HepG2 (cell line): ENCODE data around the gene SYNM. TPM values are rescaled to one million over a fixed set of nuclear protein-coding genes. Genes with fewer than 3 reads are reported as not detected.

Experiments used
- ATAC-seq: fragments of 200-7000 bp; cut with Tn5 transposase; 3 replicates; pipeline ENCODE4 v1.9.1; 2020; ENCODE audit warnings: mild to moderate bottlenecking, moderate library complexity
- BruUV-seq: library from RNA; stranded (reverse); fragments of 400-500 nt; replicated peaks from 2 replicates; lab custom pipeline; 2021; lab: Mats Ljungman, UMichigan
- CTCF ChIA-PET: fragments of 300-600 bp; formaldehyde crosslinking; extraction: SDS; loops from one replicate; lab custom pipeline; 2021; ENCODE audit warnings: low total read pairs, inconsistent platforms, low intra/inter-chr PET ratio; lab: Yijun Ruan, JAX
- POLR2A ChIA-PET: fragments of 350-600 bp; sonication (Branson Sonifier 250); formaldehyde crosslinking; loops from one replicate; lab custom pipeline; 2020; ENCODE audit warnings: antibody characterized with exemption, inconsistent platforms; lab: Yijun Ruan, JAX
- DNase-seq: peaks from one replicate; pipeline ENCODE4 v3.0.0-alpha.2; 2015; ENCODE audit warnings: low spot score
- FAIRE-seq: peaks from 3 replicates; lab custom pipeline; 2011; peaks lifted over from hg19 to GRCh38; lab: Jason Lieb, UNC
- H2AFZ ChIP-seq: one replicate; pipeline ENCODE4 v1.6.1; 2011; ENCODE audit warnings: low read length, inconsistent platforms
- H3K27ac ChIP-seq: fragments of 300-600 bp; 3 replicates; pipeline ENCODE4 v1.8.0; 2011; ENCODE audit warnings: mixed run types, mild to moderate bottlenecking, mixed read lengths, low read length, inconsistent platforms; ENCODE audit not compliant: insufficient read depth; ENCODE audit errors: extremely low read length
- H3K27me3 ChIP-seq, 2 experiments: fragments of 200-600 bp in 1 of 2; 2 replicates in 1 of 2; 3 replicates in 1 of 2; pipeline versions ENCODE4 v1.6.0 to v1.8.0; 2011; ENCODE audit warnings: low read length in 2 of 2, mild to moderate bottlenecking in 2 of 2, moderate library complexity in 2 of 2, inconsistent platforms in 1 of 2; ENCODE audit not compliant: insufficient read depth in 2 of 2, control insufficient read depth in 1 of 2
- H3K36me3 ChIP-seq, 2 experiments: fragments of 200-600 bp in 1 of 2; replicated peaks in 1 of 2; 2 replicates in 1 of 2; 3 replicates in 1 of 2; pipeline versions ENCODE4 v1.5.1 to v1.8.0; 2011; ENCODE audit warnings: low read length in 2 of 2, inconsistent platforms in 1 of 2; ENCODE audit not compliant: insufficient read depth in 2 of 2, control insufficient read depth in 1 of 2
- H3K4me1 ChIP-seq: 2 replicates; pipeline ENCODE4 v1.5.1; 2012; ENCODE audit warnings: low read length, inconsistent platforms; ENCODE audit not compliant: insufficient read depth
- H3K4me2 ChIP-seq: 2 replicates; pipeline ENCODE4 v1.6.0; 2011; ENCODE audit warnings: low read depth, low read length, inconsistent platforms
- H3K4me3 ChIP-seq, 3 experiments: fragments of 200-600 bp in 1 of 3; sonication (generic), shearing (Covaris generic) in 1 of 3; replicated peaks in 1 of 3; 2 replicates each; pipeline ENCODE4 v1.5.1; 2011 to 2016; ENCODE audit warnings: low read length in 3 of 3, inconsistent platforms in 2 of 3, low read depth in 2 of 3, mild to moderate bottlenecking in 2 of 3, control low read depth in 1 of 3, mixed read lengths in 1 of 3; ENCODE audit not compliant: insufficient read depth in 1 of 3
- H3K79me2 ChIP-seq: one replicate; pipeline ENCODE4 v1.6.1; 2011; ENCODE audit warnings: low read length, inconsistent platforms; ENCODE audit not compliant: insufficient read depth
- H3K9ac ChIP-seq: 2 replicates; pipeline ENCODE4 v1.6.0; 2011; ENCODE audit warnings: mild to moderate bottlenecking, low read depth, low read length, inconsistent platforms; ENCODE audit not compliant: insufficient read depth
- H3K9me3 ChIP-seq: 2 replicates; pipeline ENCODE4 v1.5.1; 2012; ENCODE audit warnings: mild to moderate bottlenecking, low read length
- H4K20me1 ChIP-seq: 2 replicates; pipeline ENCODE4 v1.6.0; 2011; ENCODE audit warnings: inconsistent platforms, mild to moderate bottlenecking, low read length, moderate library complexity; ENCODE audit not compliant: insufficient read depth
- ADNP ChIP-seq: sonication (generic); formaldehyde crosslinking; IDR thresholded peaks from 2 replicates; pipeline ENCODE4 v1.4.0; 2020; ENCODE audit warnings: missing genetic modification reagents
- ASH2L ChIP-seq: fragments of 300-600, 200-600 bp; sonication (generic); IDR thresholded peaks from 2 replicates; pipeline ENCODE4 v1.7.0; 2017; ENCODE audit warnings: low read depth, mild to moderate bottlenecking, moderate library complexity, mixed read lengths, low read length; ENCODE audit not compliant: insufficient read length
- CENPBD1 ChIP-seq: sonication (generic); formaldehyde crosslinking; IDR thresholded peaks from 2 replicates; pipeline ENCODE4 v1.8.0; 2022; ENCODE audit warnings: missing genetic modification reagents, low read depth, mild to moderate bottlenecking, borderline replicate concordance
- GTF3A ChIP-seq: sonication (generic); formaldehyde crosslinking; conservative IDR thresholded peaks from 2 replicates; pipeline ENCODE4 v1.4.0; 2020; ENCODE audit warnings: mild to moderate bottlenecking, missing genetic modification reagents
- IKZF5 ChIP-seq: IDR thresholded peaks from 2 replicates; pipeline ENCODE4 v1.6.1; 2018; ENCODE audit warnings: missing genetic modification reagents, mild to moderate bottlenecking, missing compliant biosample characterization
- NCOA2 ChIP-seq: sonication (generic); formaldehyde crosslinking; IDR thresholded peaks from 2 replicates; pipeline ENCODE4 v1.8.0; 2022; ENCODE audit warnings: inconsistent platforms
- SCMH1 ChIP-seq: sonication (generic); formaldehyde crosslinking; IDR thresholded peaks from 2 replicates; pipeline ENCODE4 v1.9.0; 2021; ENCODE audit warnings: missing genetic modification reagents, mild to moderate bottlenecking, borderline replicate concordance
- SP2 ChIP-seq: sonication (generic); formaldehyde crosslinking; IDR thresholded peaks from 2 replicates; pipeline ENCODE4 v1.5.1; 2020; ENCODE audit warnings: mild to moderate bottlenecking, missing genetic modification reagents
- SP5 ChIP-seq: IDR thresholded peaks from 2 replicates; pipeline ENCODE4 v1.6.1; 2016; ENCODE audit warnings: low read depth, borderline replicate concordance
- ZFP1 ChIP-seq: IDR thresholded peaks from 2 replicates; pipeline ENCODE4 v1.6.1; 2016
- ZNF207 ChIP-seq: fragments of 450-650 bp; IDR thresholded peaks from 2 replicates; pipeline ENCODE4 v1.6.1; 2016; ENCODE audit warnings: antibody characterized with exemption, borderline replicate concordance
- ZNF274 ChIP-seq: sonication (generic); formaldehyde crosslinking; IDR thresholded peaks from 2 replicates; pipeline ENCODE4 v1.5.1; 2020; ENCODE audit warnings: mild to moderate bottlenecking, missing genetic modification reagents
- ZNF609 ChIP-seq: sonication (generic); formaldehyde crosslinking; IDR thresholded peaks from 2 replicates; pipeline ENCODE4 v1.4.0; 2020; ENCODE audit warnings: mild to moderate bottlenecking, missing genetic modification reagents, borderline replicate concordance
- ZNF670 ChIP-seq: sonication (generic); formaldehyde crosslinking; IDR thresholded peaks from 2 replicates; pipeline ENCODE4 v1.8.0; 2022; ENCODE audit warnings: mild to moderate bottlenecking, missing genetic modification reagents, borderline replicate concordance
- ZNF792 ChIP-seq: IDR thresholded peaks from 2 replicates; pipeline ENCODE4 v1.6.1; 2016
- ZNF839 ChIP-seq: sonication (generic); formaldehyde crosslinking; IDR thresholded peaks from 2 replicates; pipeline ENCODE4 v1.4.0; 2020; ENCODE audit warnings: missing genetic modification reagents, mild to moderate bottlenecking, borderline replicate concordance
- WGBS: methylation state at CpG from one replicate; pipeline ENCODE4 v1.1.6; 2017; ENCODE audit warnings: low lambda C conversion rate; 5-methylcytosine and 5-hydroxymethylcytosine counted together
- in situ Hi-C: cut with HindIII; loops from 2 replicates; pipeline ENCODE4 v1.10.0; 2017; ENCODE audit warnings: low pct_unique_long_range_greater_than_20kb; ENCODE audit not compliant: extremely low pct_ligation_motif_present
- intact Hi-C: fragments of 100-400 bp; cut with micrococcal nuclease; formaldehyde crosslinking; loops from one replicate; pipeline ENCODE4 v1.10.0; 2022; ENCODE audit not compliant: unreplicated experiment
- polyA plus RNA-seq, 8 experiments: library from polyadenylated mRNA; depleted of rRNA in 3 of 8; stranded (reverse) in 7 of 8; unstranded in 1 of 8; fragments of >200 nt; fragmentation: Illumina TruSeq in 4 of 8; extraction: Trizol in 4 of 8; gene quantifications; 2 replicates each; pipeline versions ENCODE4 v1.2.1 to v1.2.3, GENCODE V29; 2011 to 2016; ENCODE audit warnings: low read depth in 4 of 8, missing spikeins in 1 of 8, mixed read lengths in 1 of 8; ENCODE audit not compliant: insufficient read depth in 1 of 8
- total RNA-seq, 5 experiments: library from RNA; depleted of rRNA; stranded (reverse); fragments of >200 nt; fragmentation: Illumina TruSeq; extraction: Trizol; gene quantifications; 2 replicates each; pipeline ENCODE4 v1.2.3, GENCODE V29; 2016; ENCODE audit warnings: low read depth in 1 of 5
- TF ChIP-seq, protein P1 (sequence below): sonication (generic); formaldehyde crosslinking; IDR thresholded peaks from 2 replicates; pipeline ENCODE4 v1.8.1; 2023; ENCODE audit warnings: mild to moderate bottlenecking, missing genetic modification reagents

SYNM gene
- total and polyA plus RNA-seq, 2 of the 13 experiments (the other 11 are each of a cell fraction or from before 2014, with no cell fraction given), result 1.1 to 3.7 TPM

- Histone ChIP-seq H3K36me3 (no peaks in the 10 kb centered on the region; a peak in 1 of 5 replicates), H3K79me2 (no peaks in the 10 kb centered on the region), H4K20me1 (no peaks in the 10 kb centered on the region), H3K4me1 (peaks cover 26% of the 10 kb centered on the region), H3K27ac (no peak overlapping the region), H3K27me3 (no peaks in the 10 kb centered on the region), H3K4me3 (no peak overlapping the region), H3K4me2 (no peak overlapping the region), H3K9ac (no peak overlapping the region), H2AFZ (no peak overlapping the region), H3K9me3 (no peaks in the 10 kb centered on the region)
- in situ Hi-C loops, result no loop called here
- ChIA-PET POLR2A (no interaction called here), CTCF (no interaction called here)
- 97% methylated on average over 22 of the region's 22 CpGs for WGBS
- no TSS peak for BruUV-seq
- intact Hi-C loops, result no loop called here
- FAIRE-seq (no peak), ATAC-seq (no peak), DNase-seq (no peak)
- TF ChIP-seq IKZF5 (CRISPR knock-in tag) (no peak), SCMH1 (CRISPR knock-in tag) (no peak), ASH2L (no peak), ZNF274 (no peak), NCOA2 (CRISPR knock-in tag) (no peak), ZNF792 (no peak), ZNF207 (no peak), CENPBD1 (no peak), SP2 (CRISPR knock-in tag) (no peak), ZFP1 (no peak), ZNF670 (CRISPR knock-in tag) (no peak), ZNF609 (CRISPR knock-in tag) (no peak), ADNP (no peak), GTF3A (CRISPR knock-in tag) (no peak), ZNF839 (CRISPR knock-in tag) (no peak), SP5 (no peak)
- TF ChIP-seq, protein P1, sequence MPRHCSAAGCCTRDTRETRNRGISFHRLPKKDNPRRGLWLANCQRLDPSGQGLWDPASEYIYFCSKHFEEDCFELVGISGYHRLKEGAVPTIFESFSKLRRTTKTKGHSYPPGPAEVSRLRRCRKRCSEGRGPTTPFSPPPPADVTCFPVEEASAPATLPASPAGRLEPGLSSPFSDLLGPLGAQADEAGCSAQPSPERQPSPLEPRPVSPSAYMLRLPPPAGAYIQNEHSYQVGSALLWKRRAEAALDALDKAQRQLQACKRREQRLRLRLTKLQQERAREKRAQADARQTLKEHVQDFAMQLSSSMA (CRISPR knock-in tag), result no peak
Observed at GRCh38 chr15:99118801-99119546, 14.1 kb downstream of the SYNM start.
